Measurements from ENCODE around the gene CFAP45.
A peak's percentile ranks its signal among the peaks of the same experiment; 100 is the strongest.

Gene CFAP45

DNA sequence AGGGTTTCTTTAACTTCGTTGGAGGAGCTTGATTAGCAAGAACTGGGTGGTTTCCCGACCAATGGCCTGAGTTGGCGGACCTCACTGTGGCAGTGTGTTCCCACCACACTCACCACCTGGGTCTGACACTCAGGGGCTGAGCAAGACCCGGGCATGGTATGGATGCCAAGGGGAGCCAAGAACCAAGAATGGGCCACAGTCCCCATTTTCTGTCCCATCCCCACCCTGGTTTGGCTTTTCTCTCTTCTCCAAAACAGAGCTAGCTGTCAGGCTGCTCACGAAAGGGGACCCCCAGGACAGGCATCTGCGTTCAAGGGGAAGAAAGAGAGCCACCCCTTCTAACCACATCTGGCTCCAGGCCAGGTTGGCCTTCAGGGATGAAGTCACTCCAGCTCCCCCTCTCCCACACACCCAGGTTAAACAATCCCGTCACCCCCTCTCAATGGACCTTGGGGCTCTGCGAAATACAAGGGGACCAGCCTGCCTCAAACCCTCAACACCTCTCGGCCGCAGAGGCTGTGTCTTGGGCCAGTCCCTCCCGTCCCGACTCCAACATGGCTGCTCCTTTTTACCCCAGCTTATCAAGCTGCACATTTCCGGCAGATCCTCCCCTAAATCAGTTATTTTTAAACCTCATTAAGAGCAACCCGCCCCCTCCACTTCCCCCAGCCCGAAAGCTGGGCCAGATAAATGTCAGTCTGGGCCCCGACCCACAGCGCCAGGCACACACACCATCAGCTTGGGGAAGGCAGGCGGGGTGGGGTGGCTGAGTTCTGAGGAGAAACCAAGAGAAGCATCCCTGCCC is 21.9 kb upstream of the CFAP45 start:
- TF ChIP-seq CTCF (IDR thresholded peaks at IDR 0.05) = no peak
- H3K9me3 Mint-ChIP-seq = no peaks in the 10 kb centered on the region
- H3K4me3 Mint-ChIP-seq = peak overlapping the region; percentile 48
- H3K27ac Mint-ChIP-seq = peak overlapping the region; percentile 60
- no peak for DNase-seq
- peaks cover 13% of the 10 kb centered on the region for H3K36me3 Mint-ChIP-seq (ENCODE audit: low read depth)
- H3K27me3 Mint-ChIP-seq (ENCODE audit: low read depth, poor library complexity) = peaks cover 2% of the 10 kb centered on the region
- peaks cover 66% of the 10 kb centered on the region for H3K4me1 Mint-ChIP-seq

DNA sequence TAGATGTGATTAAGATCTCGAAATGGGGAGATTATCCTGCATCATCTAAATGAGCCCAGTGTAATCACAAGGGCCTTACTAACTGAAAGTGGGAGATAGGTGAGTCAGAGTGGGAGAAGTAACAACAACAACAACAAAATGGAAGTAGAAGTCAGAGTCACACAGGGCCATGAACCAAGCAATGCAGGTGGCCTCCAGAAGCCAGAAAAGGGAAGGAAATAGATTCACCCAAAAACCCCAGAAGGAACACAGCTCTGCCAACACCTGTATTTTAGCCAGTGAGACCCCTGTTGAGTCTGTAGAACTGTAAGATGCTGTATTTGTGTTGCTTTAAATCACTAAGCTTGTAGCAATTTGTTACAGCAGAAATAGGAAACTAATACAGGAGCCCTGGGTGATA is 21.3 kb upstream of the CFAP45 start:
- no peak for TF ChIP-seq CTCF (IDR thresholded peaks at IDR 0.05)
- Mint-ChIP-seq H3K36me3 (ENCODE audit: low read depth) (peaks cover 11% of the 10 kb centered on the region), H3K27ac (peak overlapping the region; percentile 8), H3K4me1 (peaks cover 65% of the 10 kb centered on the region), H3K9me3 (no peaks in the 10 kb centered on the region), H3K27me3 (ENCODE audit: low read depth, poor library complexity) (peaks cover 2% of the 10 kb centered on the region), H3K4me3 (no peak overlapping the region)
- DNase-seq = no peak

DNA sequence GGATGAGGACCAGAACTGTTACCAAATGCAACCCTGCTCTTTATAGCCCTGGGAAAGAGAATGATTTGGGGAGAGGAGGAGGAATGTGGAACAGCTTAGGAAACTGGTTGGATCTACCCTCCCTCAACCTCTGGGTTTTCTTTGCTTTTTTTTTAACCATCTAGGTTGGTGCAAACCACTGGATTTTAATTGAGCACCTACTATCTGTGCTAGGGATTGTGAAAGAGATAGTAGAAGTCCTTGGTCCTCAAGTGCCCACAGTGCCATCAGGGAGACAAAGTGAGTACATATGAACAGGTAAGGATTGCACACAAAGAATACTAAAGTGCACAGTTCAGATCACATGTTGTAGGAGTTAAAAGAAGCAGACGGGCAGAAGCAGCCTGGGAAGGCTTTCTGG is 20.7 kb upstream of the CFAP45 start:
- DNase-seq = no peak
- Mint-ChIP-seq H3K4me3 (no peak overlapping the region), H3K36me3 (ENCODE audit: low read depth) (peaks cover 11% of the 10 kb centered on the region), H3K9me3 (no peaks in the 10 kb centered on the region), H3K4me1 (peaks cover 65% of the 10 kb centered on the region), H3K27me3 (ENCODE audit: low read depth, poor library complexity) (peaks cover 2% of the 10 kb centered on the region), H3K27ac (no peak overlapping the region)
- TF ChIP-seq CTCF (IDR thresholded peaks at IDR 0.05) = no peak

GRCh38 chr1:159920202-159920601 is 20.2 kb upstream of the CFAP45 start:
- no peak for TF ChIP-seq CTCF (IDR thresholded peaks at IDR 0.05)
- no peak overlapping the region for H3K4me3 Mint-ChIP-seq
- H3K27me3 Mint-ChIP-seq (ENCODE audit: low read depth, poor library complexity) = peaks cover 2% of the 10 kb centered on the region
- peaks cover 11% of the 10 kb centered on the region for H3K36me3 Mint-ChIP-seq (ENCODE audit: low read depth)
- DNase-seq = no peak
- H3K27ac Mint-ChIP-seq = no peak overlapping the region
- H3K4me1 Mint-ChIP-seq = peaks cover 60% of the 10 kb centered on the region
- H3K9me3 Mint-ChIP-seq = no peaks in the 10 kb centered on the region

DNA sequence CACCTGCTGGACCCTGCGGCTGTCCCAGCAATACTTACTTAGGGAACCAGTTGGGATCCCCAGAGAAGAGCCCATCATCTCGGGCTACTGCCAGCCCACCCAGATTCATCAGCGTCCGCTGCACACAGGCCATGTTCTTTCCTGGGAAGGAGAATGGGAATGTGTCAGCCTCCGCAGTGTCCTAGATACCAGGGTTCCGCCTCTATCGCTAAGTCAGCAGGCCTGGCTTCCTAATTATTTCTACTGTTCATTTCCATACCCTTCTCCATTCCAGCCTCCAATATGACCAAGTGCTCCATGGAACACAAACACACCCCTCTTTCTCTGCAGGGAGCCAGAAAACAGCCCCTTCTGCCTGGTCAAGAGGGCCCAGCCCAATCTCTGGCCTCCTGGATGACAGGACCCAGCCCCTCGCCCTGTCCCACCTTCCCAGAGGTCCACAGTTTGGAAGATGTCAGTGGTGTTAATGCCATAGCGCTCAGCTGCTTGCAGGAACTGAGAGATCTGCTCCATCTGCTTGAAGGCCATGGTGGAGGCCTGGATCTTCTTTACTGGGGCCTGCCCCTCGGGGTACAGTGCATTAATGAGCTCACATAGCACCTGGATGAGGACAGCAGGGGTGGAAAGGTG is 19.4 kb upstream of the CFAP45 start:
- Mint-ChIP-seq H3K36me3 (ENCODE audit: low read depth) (peaks cover 11% of the 10 kb centered on the region), H3K4me1 (peaks cover 59% of the 10 kb centered on the region), H3K4me3 (no peak overlapping the region), H3K27me3 (ENCODE audit: low read depth, poor library complexity) (peaks cover 2% of the 10 kb centered on the region), H3K27ac (no peak overlapping the region), H3K9me3 (no peaks in the 10 kb centered on the region)
- no peak for DNase-seq
- TF ChIP-seq CTCF (IDR thresholded peaks at IDR 0.05) = no peak

Measured in nephron progenitor cell (in vitro differentiated cells).